HCT116 (cell line): ENCODE data around the gene VASN. TPM values are rescaled to one million over a fixed set of nuclear protein-coding genes. Genes with fewer than 3 reads are reported as not detected.

Experiments used
- ATAC-seq: fragments of 200-7000 bp; cut with Tn5 transposase; 2 replicates; pipeline ENCODE4 v1.9.1; 2020; ENCODE audit warnings: mild to moderate bottlenecking, moderate library complexity
- BruUV-seq: library from RNA; stranded (reverse); fragments of 400-500 nt; replicated peaks from 2 replicates; lab custom pipeline; 2021; lab: Mats Ljungman, UMichigan
- CTCF ChIA-PET: fragments of 300-600 bp; sonication (Branson Sonifier 250); formaldehyde crosslinking; loops from one replicate; lab custom pipeline; 2021; ENCODE audit warnings: antibody characterized with exemption; lab: Charles Lee
- POLR2A ChIA-PET: fragments of 300-600, 350-600 bp; sonication (Branson Sonifier 250); formaldehyde crosslinking; loops from one replicate; lab custom pipeline; 2021; ENCODE audit warnings: antibody characterized with exemption; lab: Charles Lee
- RAD21 ChIA-PET, 2 experiments: fragments of 300-600 bp; sonication (Branson Sonifier 250); formaldehyde crosslinking; loops; one replicate each; lab custom pipeline; 2023; ENCODE audit warnings: low total read pairs in 2 of 2; ENCODE audit not compliant: uncharacterized antibody in 2 of 2, unreplicated experiment in 2 of 2, low non-redundant PET in 1 of 2; lab: Charles Lee
- DNase-seq: peaks from one replicate; pipeline ENCODE4 v3.0.0-alpha.2; 2010; ENCODE audit warnings: low read depth, low spot score
- H2AFZ ChIP-seq: fragments of 200-600 bp; shearing (Covaris generic), sonication (generic); 2 replicates; pipeline ENCODE4 v1.6.1; 2017; ENCODE audit warnings: low read depth, mixed run types, mixed read lengths, antibody characterized with exemption, low read length; ENCODE audit not compliant: poor library complexity, severe bottlenecking
- H3K27ac ChIP-seq: 2 replicates; pipeline ENCODE4 v1.5.1; 2012; ENCODE audit warnings: low read depth, low read length
- H3K27me3 ChIP-seq: fragments of 200-600 bp; sonication (generic); 2 replicates; pipeline ENCODE4 v1.6.1; 2016; ENCODE audit warnings: mixed run types, low read length, mixed read lengths; ENCODE audit not compliant: insufficient read depth
- H3K36me3 ChIP-seq, 2 experiments: fragments of 200-500 bp in 1 of 2; fragments of 200-600 bp in 1 of 2; sonication (Bioruptor generic) in 1 of 2; sonication (generic) in 1 of 2; 2 replicates each; pipeline versions ENCODE4 v1.5.1 to v1.6.1; 2014 to 2016; ENCODE audit warnings: low read length in 2 of 2, inconsistent platforms in 1 of 2, mixed read lengths in 1 of 2, mixed run types in 1 of 2; ENCODE audit not compliant: insufficient read depth in 2 of 2, control insufficient read depth in 1 of 2
- H3K4me1 ChIP-seq, 2 experiments: fragments of 200-600 bp in 1 of 2; sonication (generic) in 1 of 2; 2 replicates each; pipeline versions ENCODE4 v1.5.1 to v1.6.1; 2012 to 2017; ENCODE audit warnings: low read length in 2 of 2, inconsistent platforms in 1 of 2, mild to moderate bottlenecking in 1 of 2, mixed read lengths in 1 of 2, mixed run types in 1 of 2, moderate library complexity in 1 of 2; ENCODE audit not compliant: insufficient read depth in 2 of 2, control insufficient read depth in 1 of 2
- H3K4me2 ChIP-seq: fragments of 200-600 bp; sonication (generic); 2 replicates; pipeline ENCODE4 v1.6.1; 2017; ENCODE audit warnings: mixed run types, low read length, mixed read lengths
- H3K4me3 ChIP-seq, 2 experiments: fragments of 200-600 bp in 1 of 2; sonication (generic) in 1 of 2; replicated peaks in 1 of 2; 2 replicates each; pipeline ENCODE4 v1.5.1; 2011 to 2016; ENCODE audit warnings: low read length in 2 of 2, control low read depth in 1 of 2, low read depth in 1 of 2, mild to moderate bottlenecking in 1 of 2, mixed read lengths in 1 of 2, mixed run types in 1 of 2
- H3K79me2 ChIP-seq: fragments of 200-600 bp; sonication (generic); 2 replicates; pipeline ENCODE4 v1.6.1; 2017; ENCODE audit warnings: mild to moderate bottlenecking, mixed run types, low read length, moderate library complexity, mixed read lengths; ENCODE audit not compliant: insufficient read depth
- H3K9ac ChIP-seq: fragments of 200-600 bp; sonication (generic); 2 replicates; pipeline ENCODE4 v1.6.1; 2016; ENCODE audit warnings: low read length, mixed read lengths
- H3K9me2 ChIP-seq: fragments of 200-600 bp; sonication (generic), shearing (Covaris generic); 2 replicates; pipeline ENCODE4 v1.6.1; 2017; ENCODE audit warnings: mixed run types, mild to moderate bottlenecking, moderate library complexity; ENCODE audit not compliant: insufficient read depth
- H3K9me3 ChIP-seq, 2 experiments: fragments of 200-500 bp in 1 of 2; fragments of 200-600 bp in 1 of 2; sonication (Bioruptor generic) in 1 of 2; sonication (generic) in 1 of 2; 2 replicates each; pipeline ENCODE4 v1.6.1; 2014 to 2017; ENCODE audit warnings: low read length in 2 of 2, mixed read lengths in 2 of 2, inconsistent platforms in 1 of 2, low read depth in 1 of 2, mild to moderate bottlenecking in 1 of 2, mixed run types in 1 of 2, moderate library complexity in 1 of 2; ENCODE audit not compliant: control insufficient read depth in 1 of 2, insufficient read depth in 1 of 2
- H4K20me1 ChIP-seq: fragments of 200-600 bp; sonication (generic), shearing (Covaris generic); 2 replicates; pipeline ENCODE4 v1.6.1; 2017; ENCODE audit warnings: mixed run types, mild to moderate bottlenecking, moderate library complexity; ENCODE audit not compliant: insufficient read depth
- ELF1 ChIP-seq: IDR thresholded peaks from 2 replicates; pipeline ENCODE4 v1.6.1; 2012; ENCODE audit warnings: low read depth, borderline replicate concordance
- JUND ChIP-seq: IDR thresholded peaks from 2 replicates; pipeline ENCODE4 v1.6.1; 2012
- POLR2A ChIP-seq: IDR thresholded peaks from 2 replicates; pipeline ENCODE4 v1.7.0; 2011; ENCODE audit warnings: borderline replicate concordance; ENCODE audit not compliant: insufficient read depth, insufficient read length; ENCODE audit errors: extremely low read depth
- POLR2AphosphoS5 ChIP-seq: IDR thresholded peaks from 2 replicates; pipeline ENCODE4 v1.6.1; 2011; ENCODE audit warnings: mild to moderate bottlenecking, low read depth, low read length, moderate library complexity
- SIN3A ChIP-seq: IDR thresholded peaks from 2 replicates; pipeline ENCODE4 v1.6.1; 2012; ENCODE audit warnings: low read depth
- SP1 ChIP-seq: IDR thresholded peaks from 2 replicates; pipeline ENCODE4 v1.6.1; 2012; ENCODE audit warnings: low read depth
- TCF7L2 ChIP-seq: IDR thresholded peaks from 2 replicates; pipeline ENCODE4 v1.7.0; 2011; ENCODE audit warnings: borderline replicate concordance, inconsistent platforms; ENCODE audit not compliant: insufficient read depth, insufficient read length; ENCODE audit errors: extremely low read depth
- YY1 ChIP-seq: IDR thresholded peaks from 2 replicates; pipeline ENCODE4 v1.6.1; 2011; ENCODE audit warnings: low read length, low read depth, moderate library complexity, mild to moderate bottlenecking; ENCODE audit not compliant: insufficient replicate concordance; ENCODE audit errors: extremely low read depth
- ZFX ChIP-seq: fragments of 450-650 bp; IDR thresholded peaks from 2 replicates; pipeline ENCODE4 v1.6.1; 2017
- ZNF274 ChIP-seq: fragments of 200-500 bp; sonication (Bioruptor generic); IDR thresholded peaks from 2 replicates; pipeline ENCODE4 v1.6.1; 2014; ENCODE audit warnings: mild to moderate bottlenecking, low read depth, low read length, inconsistent platforms
- intact Hi-C: fragments of 100-400 bp; cut with micrococcal nuclease; formaldehyde crosslinking; loops from 2 replicates; pipeline ENCODE4 v1.10.0; 2022
- total RNA-seq: library from RNA; stranded (reverse); gene quantifications from one replicate; pipeline ENCODE4 v1.2.1, GENCODE V29; 2021; ENCODE audit not compliant: unreplicated experiment
- TF ChIP-seq, protein P1 (sequence below): IDR thresholded peaks from 2 replicates; pipeline ENCODE4 v1.6.1; 2012; ENCODE audit warnings: low read depth
- TF ChIP-seq, protein P2 (sequence below): IDR thresholded peaks from 2 replicates; pipeline ENCODE4 v1.6.1; 2012
- TF ChIP-seq, protein P3 (sequence below): IDR thresholded peaks from 2 replicates; pipeline ENCODE4 v1.6.1; 2011; ENCODE audit warnings: mild to moderate bottlenecking, low read length, moderate library complexity; ENCODE audit not compliant: insufficient replicate concordance; ENCODE audit errors: extremely low read depth
- TF ChIP-seq, protein P4 (sequence below): IDR thresholded peaks from 2 replicates; pipeline ENCODE4 v1.6.1; 2012

Gene VASN
- total RNA-seq, 1 experiment from 2014 or later, result 6.3 TPM

DNA sequence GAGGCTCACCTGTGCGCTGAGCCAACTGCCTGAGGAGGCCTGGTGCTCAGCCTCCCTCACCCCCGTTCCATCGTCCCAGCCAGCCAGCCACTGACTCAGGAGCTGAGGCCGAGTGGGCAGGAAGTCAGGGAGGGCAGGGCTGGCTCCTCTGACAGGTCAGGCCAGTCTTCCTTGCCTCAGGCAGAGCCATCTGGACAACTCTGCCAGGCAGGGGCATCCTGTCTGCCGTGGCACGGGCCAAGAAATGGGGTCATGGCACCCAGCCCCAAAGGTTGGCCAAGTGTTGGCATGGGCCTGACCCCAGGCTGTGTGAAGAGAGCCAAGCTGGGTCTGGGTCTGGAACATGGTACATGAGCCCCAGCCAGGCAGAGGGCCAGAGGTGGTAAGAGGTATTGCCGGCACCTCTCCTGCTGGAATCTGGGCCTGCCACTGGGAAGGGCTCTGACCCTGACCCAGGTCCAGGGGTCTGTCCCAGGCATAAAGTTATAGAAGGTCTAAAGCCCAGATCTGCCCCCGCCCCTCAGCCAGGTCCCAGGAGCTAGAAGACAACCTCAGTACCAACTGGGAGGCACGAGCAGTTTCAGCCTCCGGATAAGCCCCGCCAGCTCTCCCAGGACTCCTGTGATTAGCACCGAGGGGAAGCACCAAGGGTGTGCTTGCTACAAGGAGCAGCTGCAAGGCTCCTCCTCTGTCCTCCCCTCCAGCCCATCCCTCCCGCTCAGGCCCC is 2.5 kb upstream of the VASN start (continued):
- TF ChIP-seq, protein P1, sequence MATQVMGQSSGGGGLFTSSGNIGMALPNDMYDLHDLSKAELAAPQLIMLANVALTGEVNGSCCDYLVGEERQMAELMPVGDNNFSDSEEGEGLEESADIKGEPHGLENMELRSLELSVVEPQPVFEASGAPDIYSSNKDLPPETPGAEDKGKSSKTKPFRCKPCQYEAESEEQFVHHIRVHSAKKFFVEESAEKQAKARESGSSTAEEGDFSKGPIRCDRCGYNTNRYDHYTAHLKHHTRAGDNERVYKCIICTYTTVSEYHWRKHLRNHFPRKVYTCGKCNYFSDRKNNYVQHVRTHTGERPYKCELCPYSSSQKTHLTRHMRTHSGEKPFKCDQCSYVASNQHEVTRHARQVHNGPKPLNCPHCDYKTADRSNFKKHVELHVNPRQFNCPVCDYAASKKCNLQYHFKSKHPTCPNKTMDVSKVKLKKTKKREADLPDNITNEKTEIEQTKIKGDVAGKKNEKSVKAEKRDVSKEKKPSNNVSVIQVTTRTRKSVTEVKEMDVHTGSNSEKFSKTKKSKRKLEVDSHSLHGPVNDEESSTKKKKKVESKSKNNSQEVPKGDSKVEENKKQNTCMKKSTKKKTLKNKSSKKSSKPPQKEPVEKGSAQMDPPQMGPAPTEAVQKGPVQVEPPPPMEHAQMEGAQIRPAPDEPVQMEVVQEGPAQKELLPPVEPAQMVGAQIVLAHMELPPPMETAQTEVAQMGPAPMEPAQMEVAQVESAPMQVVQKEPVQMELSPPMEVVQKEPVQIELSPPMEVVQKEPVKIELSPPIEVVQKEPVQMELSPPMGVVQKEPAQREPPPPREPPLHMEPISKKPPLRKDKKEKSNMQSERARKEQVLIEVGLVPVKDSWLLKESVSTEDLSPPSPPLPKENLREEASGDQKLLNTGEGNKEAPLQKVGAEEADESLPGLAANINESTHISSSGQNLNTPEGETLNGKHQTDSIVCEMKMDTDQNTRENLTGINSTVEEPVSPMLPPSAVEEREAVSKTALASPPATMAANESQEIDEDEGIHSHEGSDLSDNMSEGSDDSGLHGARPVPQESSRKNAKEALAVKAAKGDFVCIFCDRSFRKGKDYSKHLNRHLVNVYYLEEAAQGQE, result no peak
- TF ChIP-seq ZFX, result no peak

DNA sequence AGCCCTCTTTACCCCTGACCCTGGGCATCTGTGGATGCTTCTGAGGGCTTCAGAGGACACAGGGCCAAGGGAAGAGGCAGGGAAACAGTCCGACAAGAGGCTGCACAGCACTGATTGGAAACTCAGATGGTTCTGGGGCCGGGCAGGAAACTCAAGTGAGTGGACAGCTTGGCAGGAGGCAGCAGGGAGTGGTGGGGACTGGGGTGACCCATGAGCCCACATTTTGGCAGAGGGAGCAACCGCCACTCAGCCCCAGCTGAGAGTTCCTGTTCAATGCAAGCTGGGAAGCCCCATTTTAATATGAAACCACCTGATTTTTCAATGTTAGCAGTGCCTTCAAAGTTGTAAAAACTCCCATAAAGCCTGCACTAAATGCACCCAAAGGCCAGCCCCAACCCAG is 1.5 kb upstream of the VASN start:
- no TSS peak for BruUV-seq
- H3K4me2 ChIP-seq, result no peak overlapping the region
- H3K27ac ChIP-seq, result no peak overlapping the region
- no peak overlapping the region for H2AFZ ChIP-seq
- DNase-seq, result no peak
- no peaks in the 10 kb centered on the region for H3K9me2 ChIP-seq
- H4K20me1 ChIP-seq, result no peaks in the 10 kb centered on the region
- ChIA-PET CTCF (interaction anchor here (1.8 kb wide), 1 partner anchor 32 kb away, joined by 8 read pairs; no protein-coding TSS in a partner anchor), POLR2A (no interaction called here), RAD21 (no interaction called here)
- no peak for ATAC-seq
- no peak overlapping the region for H3K9ac ChIP-seq
- H3K9me3 ChIP-seq, result no peaks in the 10 kb centered on the region
- H3K79me2 ChIP-seq, result peaks cover 14% of the 10 kb centered on the region; the same call in 1 of the 2 replicates
- H3K4me1 ChIP-seq, result peaks cover 39 to 70% of the 10 kb centered on the region in 2 experiments
- no peaks in the 10 kb centered on the region for H3K36me3 ChIP-seq
- H3K27me3 ChIP-seq, result no peaks in the 10 kb centered on the region
- no peak overlapping the region for H3K4me3 ChIP-seq
- intact Hi-C loops, result no loop called here
- no peak for TF ChIP-seq POLR2AphosphoS5
- TF ChIP-seq JUND, result no peak
- TF ChIP-seq, protein P1, result no peak
- TF ChIP-seq TCF7L2, result no peak
- TF ChIP-seq ELF1, result no peak
- TF ChIP-seq, protein P2, sequence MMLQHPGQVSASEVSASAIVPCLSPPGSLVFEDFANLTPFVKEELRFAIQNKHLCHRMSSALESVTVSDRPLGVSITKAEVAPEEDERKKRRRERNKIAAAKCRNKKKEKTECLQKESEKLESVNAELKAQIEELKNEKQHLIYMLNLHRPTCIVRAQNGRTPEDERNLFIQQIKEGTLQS, result no peak
- TF ChIP-seq SIN3A, result no peak
- no peak for TF ChIP-seq POLR2A
- TF ChIP-seq, protein P3, sequence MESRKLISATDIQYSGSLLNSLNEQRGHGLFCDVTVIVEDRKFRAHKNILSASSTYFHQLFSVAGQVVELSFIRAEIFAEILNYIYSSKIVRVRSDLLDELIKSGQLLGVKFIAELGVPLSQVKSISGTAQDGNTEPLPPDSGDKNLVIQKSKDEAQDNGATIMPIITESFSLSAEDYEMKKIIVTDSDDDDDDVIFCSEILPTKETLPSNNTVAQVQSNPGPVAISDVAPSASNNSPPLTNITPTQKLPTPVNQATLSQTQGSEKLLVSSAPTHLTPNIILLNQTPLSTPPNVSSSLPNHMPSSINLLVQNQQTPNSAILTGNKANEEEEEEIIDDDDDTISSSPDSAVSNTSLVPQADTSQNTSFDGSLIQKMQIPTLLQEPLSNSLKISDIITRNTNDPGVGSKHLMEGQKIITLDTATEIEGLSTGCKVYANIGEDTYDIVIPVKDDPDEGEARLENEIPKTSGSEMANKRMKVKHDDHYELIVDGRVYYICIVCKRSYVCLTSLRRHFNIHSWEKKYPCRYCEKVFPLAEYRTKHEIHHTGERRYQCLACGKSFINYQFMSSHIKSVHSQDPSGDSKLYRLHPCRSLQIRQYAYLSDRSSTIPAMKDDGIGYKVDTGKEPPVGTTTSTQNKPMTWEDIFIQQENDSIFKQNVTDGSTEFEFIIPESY, result no peak
- no peak for TF ChIP-seq SP1
- no peak for TF ChIP-seq ZNF274
- no peak for TF ChIP-seq YY1
- TF ChIP-seq, protein P4, sequence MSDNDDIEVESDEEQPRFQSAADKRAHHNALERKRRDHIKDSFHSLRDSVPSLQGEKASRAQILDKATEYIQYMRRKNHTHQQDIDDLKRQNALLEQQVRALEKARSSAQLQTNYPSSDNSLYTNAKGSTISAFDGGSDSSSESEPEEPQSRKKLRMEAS, result no peak
